ENCODE results near the gene PIGU.
"Not testable (repeated sequence)": the region's sequence is repeated elsewhere in the genome, so short reads cannot be mapped to it uniquely, and the experiment has no call there.

Gene PIGU, protein sequence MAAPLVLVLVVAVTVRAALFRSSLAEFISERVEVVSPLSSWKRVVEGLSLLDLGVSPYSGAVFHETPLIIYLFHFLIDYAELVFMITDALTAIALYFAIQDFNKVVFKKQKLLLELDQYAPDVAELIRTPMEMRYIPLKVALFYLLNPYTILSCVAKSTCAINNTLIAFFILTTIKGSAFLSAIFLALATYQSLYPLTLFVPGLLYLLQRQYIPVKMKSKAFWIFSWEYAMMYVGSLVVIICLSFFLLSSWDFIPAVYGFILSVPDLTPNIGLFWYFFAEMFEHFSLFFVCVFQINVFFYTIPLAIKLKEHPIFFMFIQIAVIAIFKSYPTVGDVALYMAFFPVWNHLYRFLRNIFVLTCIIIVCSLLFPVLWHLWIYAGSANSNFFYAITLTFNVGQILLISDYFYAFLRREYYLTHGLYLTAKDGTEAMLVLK

DNA sequence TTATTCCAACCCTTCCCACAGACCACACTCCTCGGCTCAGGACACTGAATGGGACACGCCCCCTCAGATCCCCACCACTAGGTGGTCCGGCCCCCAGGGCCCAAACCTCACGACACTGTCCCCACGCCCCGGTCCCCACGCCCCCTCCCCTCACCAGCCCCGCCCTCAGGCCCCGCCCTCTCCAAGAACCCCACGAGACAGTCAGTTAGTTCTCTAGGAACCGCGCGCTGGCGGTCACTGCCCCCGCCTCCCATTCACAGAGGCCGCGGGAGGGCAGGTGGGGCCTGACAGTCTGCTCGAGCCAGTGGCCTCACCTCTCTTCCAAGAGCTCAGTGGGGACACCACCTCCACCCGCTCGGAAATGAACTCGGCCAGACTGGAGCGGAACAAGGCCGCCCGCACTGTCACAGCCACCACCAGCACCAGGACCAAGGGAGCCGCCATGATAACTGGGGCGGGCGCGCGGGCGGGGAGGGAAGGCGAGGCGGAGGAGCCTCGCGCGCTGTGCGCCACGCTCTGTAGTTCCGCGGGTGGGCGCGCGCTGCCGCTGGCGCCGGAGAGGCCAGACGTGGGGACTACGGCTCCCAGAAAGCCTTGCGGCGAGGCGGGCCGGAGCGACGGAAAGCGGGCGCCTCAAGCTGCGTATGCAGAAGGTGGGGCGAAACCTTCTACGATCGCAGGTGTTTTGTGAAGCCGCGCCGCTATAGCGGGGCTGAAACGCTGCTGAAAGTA, at the start of gene PIGU:
Gene PIGU, minus strand, starts transcription at position 451 of the 732 bp plus-strand sequence. Its CDS starts 7 bp downstream, at position 444.
- peak; percentile 97 to 98 for DNase-seq

DNA sequence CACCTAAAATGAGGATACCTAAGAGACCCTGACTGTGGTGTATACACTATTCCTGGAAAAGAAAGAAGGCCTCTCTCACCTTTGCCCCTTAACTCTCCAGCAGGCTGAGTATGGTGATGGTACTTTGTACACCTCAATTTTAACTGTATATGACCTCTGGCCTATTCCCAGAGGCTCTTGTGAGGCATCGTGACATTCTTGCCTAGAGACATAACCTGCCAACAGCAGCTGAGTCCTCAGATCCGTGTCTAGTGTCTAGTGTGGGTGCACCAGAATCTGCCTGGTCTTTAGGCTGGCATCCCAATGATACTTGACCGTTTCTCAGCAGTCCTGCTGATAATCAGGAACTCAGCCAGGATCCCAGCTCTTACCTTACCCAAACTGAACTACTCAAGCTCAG, 47.3 kb upstream of the PIGU start:
- DNase-seq, result no peak

DNA sequence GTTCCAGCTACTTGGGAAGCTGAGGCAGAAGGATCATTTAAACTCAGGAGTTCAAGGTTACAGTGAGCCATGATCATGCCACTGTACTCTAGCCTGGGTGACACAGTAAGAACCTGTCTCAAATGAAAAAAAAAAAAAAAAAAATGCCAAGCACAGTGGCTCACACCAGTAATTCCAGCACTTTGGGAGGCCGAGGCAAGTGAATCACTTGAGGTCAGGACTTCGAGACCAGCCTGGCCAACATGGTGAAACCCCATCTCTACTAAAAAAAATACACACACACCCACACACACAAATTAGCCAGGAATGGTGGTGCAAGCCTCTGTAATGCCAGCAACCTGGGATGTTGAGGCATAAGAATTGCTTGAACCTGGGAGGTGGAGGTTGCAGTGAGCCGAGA, 45.7 kb upstream of the PIGU start:
- not testable (repeated sequence) for DNase-seq

DNA sequence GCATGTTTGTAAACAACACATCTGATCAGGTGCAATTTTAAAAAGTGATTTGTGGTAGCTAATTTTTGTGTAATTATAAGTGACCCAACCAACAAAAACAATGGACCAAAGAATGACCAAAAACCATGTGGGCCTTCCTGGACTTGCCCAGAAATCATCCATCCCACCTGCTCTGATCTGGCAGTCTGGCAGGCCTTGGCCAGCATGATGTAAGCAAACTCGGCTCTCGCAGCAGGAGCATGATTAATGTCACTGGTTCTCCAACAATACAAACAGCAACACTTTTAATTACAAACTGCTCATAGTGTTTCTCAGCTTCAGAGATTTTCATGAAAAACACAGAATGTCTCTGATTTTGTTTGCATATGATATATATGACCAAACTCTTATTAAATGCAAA, 43.4 kb upstream of the PIGU start:
- peak in 1 of 2 experiments; percentile 73 for DNase-seq

DNA sequence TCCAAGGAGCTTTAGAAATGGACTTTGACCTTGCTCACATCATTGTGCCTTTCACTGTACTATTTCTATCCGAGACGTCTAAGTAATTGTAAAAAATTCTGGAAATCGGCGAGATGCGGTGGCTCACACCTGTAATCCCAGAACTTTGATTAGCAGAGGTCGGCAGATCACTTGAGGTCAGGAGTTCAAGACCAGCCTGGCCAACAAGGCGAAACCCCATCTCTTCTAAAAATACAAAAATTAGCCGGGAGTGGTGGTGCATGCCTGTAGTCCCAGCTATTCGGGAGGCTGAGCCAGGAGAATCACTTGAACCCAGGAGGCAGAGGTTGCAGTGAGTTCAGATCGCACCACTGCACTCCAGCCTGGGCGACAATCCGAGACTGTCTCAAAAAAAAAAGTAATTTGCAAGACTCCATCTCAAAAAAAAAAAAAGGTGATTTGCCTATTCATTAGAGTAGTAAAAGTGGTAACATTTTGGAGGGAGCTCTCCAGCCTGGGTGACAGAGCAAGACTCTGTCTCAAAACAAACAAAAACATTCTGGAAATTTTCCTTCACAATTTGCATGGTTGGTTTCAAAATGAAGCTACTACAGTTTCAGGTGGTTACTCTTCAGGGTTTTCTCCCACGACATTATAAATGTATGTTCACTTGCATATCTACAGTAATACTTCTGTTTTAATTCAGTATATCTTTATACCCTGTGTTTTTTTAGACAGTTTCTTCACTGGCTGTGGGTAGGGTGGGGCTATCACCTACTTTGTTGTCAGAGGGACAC, 42.5 kb upstream of the PIGU start:
- not testable (repeated sequence) for DNase-seq

DNA sequence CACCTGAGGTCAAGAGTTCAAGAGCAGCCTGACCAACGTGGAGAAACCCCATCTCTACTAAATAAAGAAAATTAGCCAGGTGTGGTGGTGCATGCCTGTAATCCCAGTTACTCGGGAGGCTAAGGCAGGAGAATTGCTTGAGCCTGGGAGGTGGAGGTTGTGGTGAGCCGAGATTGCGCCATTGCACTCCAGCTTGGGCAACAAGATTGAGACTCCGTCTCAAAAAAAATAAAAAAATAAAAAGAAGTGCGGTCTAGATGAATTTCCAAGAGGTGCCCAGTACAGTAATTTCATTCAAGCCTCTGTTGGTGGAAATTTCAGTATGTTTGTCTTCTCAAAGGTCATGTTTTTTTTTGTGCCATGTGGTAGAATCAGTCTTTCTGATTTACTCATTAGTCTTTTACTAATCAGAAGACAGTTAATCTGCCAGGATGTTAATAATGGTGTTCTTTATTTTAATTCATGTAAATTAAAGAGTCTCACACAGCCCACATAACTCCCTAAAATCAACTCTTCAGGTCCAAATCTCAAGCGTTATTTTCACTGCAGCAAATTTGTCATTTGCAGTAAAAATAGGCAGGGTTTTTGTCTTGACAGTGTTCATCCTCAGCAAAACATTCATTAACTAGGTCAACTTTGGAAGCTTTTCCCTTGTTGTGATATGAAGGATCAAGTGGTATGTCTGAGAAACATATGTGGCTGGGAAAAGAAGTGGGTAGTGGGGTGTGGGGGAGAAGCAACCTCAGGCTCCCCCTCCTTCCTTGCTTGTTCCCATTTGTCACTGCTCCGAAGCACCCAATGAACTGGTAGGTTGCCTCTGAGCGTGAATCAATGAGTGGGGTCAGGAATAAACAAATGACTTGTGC, 40.6 kb upstream of the PIGU start:
- DNase-seq, result no peak

DNA sequence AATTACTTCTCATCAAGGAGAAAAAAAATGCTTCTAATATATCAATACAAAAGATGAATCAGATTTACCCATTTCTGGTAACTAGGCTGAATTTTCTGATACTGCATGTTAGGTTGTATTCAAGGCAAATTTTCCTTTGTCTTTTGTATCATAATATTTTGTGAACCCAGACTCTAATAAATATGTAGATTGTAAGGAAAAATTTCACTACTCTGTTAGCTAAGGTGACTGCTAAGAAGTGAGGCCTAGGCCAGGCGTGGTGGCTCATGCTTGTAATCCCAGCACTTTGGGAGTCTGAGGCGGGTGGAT, 40.0 kb upstream of the PIGU start:
- DNase-seq, result no peak

DNA sequence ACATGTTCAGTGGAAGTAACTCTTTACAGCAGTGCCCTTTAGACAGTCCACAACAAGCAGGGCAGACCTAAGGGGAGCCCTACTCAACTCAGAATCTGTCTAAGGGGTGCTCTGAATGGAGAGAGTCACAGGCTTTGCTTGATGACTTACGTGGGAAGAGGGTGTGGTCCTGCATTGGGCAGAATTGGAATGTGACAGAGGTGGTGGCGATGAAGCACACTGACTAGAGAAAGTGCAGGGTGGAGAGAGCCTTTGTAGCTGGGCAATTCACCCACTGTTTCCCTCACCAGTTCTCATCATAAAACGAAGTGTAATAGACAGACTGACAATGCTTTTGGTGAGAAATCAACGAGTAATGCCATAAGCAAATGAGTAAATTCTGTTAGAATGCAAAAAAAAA, 38.5 kb upstream of the PIGU start:
- no peak for DNase-seq

DNA sequence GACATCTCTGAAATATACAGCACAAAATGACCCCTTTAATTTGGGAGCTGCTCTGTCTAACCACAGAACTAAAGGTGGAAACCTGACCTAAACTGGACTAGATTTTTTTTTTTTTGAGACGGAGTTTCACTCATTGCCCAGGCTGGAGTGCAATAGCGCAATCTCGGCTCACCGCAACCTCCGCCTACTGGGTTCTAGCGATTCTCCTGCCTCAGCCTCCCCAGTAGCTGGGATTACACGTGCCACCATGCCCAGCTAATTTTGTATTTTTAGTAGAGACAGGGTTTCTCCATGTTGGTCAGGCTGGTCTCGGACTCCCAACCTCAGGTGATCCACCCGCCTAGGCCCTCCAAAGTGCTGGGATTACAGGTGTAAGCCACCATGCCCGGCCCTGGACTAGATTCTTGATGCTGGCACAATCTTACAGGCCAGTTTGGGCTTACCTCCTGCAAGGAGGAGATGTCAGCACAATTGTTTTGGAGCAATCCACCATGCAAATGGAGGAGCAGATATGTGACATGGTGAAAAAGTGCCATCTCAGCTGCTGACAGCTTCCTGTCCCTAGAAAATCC, 37.1 kb upstream of the PIGU start:
- DNase-seq, result not testable (repeated sequence)

DNA sequence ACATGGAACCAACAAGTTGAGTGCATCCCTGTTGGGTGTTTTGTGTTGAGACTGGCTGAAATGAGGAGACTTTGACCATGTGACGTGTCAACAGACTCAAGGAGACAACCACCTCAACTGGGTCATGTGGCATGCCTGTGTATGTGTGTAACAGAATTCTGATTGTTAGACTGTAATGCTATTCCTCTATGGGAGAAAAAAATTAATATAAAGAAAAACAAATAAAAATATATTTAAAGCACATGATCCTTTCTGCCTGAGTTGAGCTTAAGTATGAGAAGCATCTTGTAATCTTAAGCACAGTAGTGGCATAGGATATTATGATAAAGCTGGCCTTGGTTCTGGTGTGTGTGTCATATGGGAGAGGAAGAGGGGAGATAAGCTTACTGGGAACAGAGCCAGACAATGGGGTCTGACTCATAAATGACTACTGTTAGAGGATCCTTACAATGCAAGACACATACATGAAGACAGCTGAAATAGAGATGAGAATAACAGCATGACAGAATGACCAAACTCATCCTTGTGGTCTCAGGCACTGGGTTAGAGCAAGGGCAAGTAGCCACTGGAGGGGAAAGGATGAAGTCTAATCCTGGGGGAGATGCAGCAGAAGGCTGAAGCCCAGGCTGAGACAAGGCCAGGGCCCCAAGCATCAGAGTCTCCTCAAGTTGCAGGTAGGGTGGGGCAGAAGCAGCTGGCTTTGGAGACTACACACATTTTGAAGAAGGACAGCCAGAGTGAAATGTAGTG, 36.5 kb upstream of the PIGU start:
- DNase-seq, result no peak

DNA sequence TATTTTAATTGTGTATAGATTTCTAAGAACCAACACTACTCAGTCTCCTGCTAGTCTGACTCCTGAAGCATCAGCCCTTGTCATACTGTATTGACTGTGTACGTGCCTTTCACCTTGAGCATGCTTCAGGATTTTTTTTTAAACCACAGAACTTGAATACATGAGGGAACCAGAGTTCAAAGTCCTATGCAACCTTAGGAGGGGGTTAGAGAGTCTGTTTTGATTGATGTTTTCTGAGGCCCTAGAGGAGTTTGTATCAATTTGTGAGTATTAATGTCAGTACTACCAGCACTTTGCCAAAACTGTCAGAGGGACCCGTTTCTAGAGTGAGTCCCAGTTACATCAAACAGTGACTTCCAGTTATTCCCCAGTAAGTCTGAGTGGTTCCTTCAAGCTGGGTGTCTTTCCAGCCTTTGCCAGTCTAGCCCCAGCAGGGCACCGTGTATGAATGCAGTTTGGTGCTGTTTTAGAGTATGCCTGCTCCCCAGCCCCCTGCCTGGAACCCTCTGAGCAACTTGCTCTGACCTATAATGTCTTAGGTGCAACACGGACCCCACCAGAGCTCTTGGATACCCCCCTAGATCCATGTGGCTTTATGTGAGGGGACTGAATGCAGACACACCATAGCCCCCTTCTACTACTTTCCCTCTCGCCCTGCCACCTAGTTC, 35.8 kb upstream of the PIGU start:
- DNase-seq, result no peak

DNA sequence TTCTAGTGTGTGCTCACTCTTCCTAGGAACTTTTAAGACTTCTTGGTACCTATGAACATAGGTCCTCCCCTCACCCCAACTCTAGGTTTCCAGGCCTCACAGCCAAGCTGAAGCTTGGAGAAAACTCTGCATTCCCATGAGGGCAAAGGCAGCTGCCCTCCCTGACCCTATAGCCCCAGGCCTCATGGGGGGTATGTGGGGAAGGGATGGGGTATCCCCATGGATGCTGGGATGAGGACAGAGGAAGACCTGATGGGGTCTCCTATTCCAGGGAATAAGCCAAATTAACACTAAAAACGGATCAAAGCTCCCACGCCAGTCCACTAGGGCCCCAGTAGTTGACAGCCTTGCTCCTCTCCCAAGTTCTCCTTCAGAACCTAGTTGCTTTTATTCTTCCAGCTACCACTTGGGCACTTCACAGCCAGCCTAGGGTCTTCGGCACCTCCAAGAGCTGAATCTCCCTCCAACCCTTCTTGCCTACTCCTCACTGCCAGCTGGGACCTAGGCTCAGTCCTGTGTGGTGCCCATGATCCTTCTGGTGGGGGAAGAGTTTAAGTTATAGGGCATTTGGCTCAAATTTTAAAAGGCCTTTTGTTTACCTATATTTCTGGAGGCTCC, 35.0 kb upstream of the PIGU start:
- DNase-seq, result no peak

DNA sequence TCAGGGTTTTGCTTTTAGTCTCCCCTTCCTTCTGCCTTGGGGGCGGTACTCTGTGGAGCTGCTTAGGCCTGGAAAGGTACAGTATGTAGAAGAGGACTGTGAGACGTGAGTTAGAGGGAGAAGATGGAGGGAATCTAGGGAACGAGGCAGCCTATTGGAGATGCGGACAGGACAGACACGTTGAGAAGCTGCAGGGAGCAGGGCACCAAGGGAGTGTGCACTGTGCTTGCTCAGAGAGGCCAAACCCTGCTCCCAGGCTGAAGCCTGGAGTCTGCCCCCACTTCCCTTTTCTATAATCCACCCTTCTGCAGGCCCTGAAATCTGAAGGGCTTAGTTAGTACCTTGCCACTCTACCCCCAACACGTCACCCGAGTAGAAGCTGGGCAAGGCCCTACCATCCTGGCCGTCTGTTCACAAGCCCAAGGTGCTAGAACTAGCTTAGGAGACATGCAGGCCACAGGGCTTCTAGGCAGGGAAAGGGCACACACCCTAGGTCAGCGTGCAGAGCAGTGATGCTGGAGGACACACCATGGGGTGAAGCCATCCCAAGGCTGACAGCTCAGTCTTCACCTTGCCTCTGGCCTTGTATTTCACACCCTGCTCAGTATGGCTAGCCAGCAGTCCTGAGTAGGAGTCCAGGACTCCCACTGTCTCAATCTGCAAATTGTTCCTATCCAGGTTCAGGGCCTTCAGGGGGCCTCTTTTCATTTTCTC, 34.1 kb upstream of the PIGU start:
- DNase-seq, result no peak

DNA sequence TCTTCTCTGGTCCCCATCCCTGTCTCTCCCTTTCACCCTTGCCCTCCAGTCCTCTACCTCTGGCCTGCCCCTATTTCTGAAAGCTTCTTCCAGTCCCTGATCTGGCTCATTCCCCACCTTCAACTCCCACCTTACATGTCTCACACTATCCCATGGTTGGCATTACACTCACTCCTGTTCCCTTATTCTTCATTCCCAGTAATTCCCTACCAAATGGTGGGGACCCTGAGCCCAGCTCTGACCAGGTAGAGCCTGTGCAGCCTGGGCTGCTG, 33.6 kb upstream of the PIGU start:
- no peak for DNase-seq

DNA sequence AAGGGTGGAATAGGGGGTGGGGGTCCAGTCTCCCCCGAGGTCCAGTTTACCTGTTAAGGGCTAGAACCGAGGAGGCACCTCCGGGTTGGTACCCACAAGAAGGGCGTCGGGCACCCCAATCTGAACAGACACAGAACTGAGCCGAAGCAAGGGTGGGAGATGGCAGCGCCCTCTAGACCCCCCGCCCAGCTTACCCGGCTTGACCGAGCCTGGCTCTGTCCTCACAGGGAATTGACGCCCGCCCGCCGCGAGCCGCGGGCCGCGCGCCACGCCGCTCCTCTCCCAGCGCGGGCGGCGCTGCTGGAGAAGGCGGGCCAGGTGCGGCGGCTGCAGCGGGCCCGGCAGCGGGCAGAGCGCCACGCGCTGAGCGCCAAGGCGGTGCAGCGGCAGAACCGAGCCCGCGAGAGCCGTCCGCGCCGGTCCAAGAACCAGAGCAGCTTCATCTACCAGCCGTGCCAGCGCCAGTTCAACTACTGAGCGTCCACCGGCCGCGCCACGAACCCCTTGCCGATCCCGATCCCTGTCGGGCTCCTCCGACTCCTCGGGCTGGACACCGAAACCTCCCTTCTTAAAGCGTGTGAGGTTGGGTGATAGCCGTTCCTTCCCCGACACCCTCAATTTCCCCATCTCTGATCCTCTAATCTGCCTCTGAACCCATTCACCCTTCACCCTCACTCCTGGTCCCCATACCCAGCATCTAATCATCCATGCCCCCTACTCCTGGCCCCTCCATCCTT, 33.1 kb upstream of the PIGU start:
- peak; percentile 51 to 78 for DNase-seq

DNA sequence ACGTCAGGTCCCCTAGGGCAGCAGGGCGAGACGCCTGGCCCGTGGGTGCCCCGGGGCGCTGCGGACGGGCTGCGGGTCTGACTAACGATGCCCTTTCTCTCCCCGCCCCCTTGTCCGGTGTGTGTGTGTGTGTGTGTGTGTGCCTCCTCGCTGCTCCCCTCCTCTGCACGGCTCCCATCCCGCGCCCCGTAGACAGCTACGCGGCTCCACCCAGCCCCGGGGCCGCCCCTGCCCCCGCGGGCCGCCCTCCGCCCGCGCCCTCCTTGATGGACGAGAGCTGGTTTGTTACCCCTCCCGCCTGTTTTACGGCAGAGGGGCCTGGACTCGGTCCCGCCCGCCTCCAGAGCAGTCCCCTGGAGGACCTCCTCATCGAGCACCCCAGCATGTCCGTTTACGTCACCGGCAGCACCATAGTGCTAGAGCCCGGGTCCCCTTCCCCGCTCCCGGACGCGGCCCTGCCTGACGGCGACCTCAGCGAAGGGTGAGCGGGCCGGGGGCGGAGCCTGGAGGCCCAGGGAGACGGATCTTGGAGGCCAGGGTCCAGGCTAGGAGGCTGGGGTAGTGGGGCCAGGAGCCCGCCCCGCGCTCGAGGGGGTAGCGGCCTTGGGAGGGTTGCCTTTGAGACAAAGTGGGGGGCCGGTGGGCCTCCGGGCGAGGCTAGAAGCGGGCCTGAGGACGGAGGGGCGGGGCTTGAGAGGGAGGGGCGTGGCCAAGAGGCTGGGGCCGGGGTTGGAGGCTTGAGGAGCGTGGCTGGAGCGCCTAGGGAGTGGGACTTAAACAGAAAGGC, 32.3 kb upstream of the PIGU start:
- DNase-seq, result peak; percentile 64 to 78

DNA sequence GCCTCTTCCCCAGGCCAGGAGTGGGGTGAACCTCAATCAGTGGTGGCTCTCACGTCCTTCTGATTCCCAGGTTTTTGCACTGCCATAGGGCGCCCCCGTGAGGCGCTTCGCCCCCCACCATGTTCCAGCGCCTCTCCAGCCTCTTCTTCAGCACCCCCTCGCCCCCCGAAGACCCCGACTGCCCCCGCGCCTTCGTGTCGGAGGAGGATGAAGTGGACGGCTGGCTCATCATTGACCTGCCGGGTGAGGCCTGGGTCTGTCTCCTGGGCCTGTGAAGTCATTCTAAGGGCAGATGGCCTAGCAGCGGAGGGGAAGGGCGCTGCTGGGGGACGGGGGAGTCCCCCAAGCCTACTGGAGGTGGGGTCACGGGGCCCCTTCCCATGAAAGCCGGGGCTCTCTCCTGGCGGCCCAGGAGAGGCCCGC, 31.7 kb upstream of the PIGU start:
- peak; percentile 36 to 51 for DNase-seq

All from NCI-H2081 (cell line).